Bone marrow (tissue), 2 donors: Measurements from ENCODE around the gene ZBTB44.
"Not testable (repeated sequence)": the region's sequence is repeated elsewhere in the genome, so short reads cannot be mapped to it uniquely, and the experiment has no call there.

Source experiments
- DNase-seq, 2 donors: peaks; one replicate each; lab custom pipeline; 2025; lab: John Stamatoyannopoulos, UW

The ZBTB44 gene

DNA sequence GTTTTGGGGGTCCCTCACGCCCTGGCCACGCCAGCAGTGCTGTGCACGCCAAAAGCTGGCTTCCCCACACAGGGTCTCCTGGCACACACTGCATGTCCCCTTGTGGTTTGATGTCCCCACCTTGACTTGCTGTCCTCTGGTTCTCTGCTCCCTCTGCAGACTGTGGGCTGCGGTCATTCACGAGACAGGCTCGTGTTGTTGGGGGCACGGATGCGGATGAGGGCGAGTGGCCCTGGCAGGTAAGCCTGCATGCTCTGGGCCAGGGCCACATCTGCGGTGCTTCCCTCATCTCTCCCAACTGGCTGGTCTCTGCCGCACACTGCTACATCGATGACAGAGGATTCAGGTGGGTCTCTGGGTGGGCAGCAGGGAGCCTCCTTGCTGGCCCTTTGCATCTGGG lies 114.9 kb downstream of the ZBTB44 start:
- no peak for DNase-seq

DNA sequence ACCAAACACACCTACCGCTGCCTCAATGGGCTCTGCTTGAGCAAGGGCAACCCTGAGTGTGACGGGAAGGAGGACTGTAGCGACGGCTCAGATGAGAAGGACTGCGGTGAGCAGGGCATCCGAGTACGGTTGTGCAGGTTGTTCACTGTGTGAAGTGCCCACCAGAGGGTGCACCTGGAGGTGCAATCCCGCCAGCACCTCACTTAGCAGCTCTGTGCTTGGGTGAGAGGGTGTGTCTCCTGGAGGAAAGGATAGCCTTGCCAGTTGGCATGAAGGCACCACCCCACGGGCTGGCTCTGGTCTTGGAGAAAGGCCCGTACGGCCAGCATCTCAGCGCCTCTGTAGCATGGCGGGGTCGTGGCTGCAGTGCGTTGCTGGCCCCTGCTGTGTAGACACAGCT lies 115.8 kb downstream of the ZBTB44 start:
- DNase-seq, result no peak

DNA sequence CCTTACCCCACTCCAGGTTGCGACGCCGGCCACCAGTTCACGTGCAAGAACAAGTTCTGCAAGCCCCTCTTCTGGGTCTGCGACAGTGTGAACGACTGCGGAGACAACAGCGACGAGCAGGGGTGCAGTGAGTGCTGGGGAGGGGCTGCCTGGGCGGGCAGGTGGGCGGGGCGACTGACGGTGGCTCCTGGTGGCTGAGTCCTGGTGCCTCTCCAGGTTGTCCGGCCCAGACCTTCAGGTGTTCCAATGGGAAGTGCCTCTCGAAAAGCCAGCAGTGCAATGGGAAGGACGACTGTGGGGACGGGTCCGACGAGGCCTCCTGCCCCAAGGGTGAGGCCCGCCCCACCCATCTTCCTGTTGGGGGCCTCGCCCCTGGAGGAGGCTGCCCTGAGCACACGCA lies 116.4 kb downstream of the ZBTB44 start:
- no peak for DNase-seq

DNA sequence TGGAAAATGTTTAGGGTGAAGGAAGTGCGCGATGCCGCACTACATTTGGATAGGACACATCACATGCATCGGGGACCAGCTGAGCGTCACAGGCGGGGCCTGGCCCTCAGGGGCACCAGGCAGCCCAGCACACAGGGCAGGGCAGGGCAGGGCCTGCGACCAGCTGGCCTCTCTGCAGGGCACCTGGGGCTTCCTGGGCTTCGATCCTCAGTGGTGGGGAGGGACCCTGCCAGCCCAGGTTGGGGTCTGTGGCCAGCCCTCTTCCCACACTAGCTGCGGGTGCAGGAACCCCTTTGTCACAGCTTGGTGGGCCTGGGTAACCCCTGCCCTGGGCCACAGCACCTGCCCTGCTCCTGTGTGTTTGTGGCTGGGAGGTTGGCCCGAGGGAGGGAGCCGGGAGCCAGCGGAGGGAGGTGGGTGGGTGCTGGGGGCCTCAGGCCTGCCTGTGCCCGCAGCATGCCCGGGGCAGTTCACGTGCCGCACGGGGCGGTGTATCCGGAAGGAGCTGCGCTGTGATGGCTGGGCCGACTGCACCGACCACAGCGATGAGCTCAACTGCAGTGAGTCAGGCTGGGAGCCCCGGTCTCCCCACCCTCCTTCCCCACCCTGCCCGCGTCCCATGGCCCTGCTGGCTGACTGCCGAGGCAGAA lies 117.2 kb downstream of the ZBTB44 start:
- no peak for DNase-seq

DNA sequence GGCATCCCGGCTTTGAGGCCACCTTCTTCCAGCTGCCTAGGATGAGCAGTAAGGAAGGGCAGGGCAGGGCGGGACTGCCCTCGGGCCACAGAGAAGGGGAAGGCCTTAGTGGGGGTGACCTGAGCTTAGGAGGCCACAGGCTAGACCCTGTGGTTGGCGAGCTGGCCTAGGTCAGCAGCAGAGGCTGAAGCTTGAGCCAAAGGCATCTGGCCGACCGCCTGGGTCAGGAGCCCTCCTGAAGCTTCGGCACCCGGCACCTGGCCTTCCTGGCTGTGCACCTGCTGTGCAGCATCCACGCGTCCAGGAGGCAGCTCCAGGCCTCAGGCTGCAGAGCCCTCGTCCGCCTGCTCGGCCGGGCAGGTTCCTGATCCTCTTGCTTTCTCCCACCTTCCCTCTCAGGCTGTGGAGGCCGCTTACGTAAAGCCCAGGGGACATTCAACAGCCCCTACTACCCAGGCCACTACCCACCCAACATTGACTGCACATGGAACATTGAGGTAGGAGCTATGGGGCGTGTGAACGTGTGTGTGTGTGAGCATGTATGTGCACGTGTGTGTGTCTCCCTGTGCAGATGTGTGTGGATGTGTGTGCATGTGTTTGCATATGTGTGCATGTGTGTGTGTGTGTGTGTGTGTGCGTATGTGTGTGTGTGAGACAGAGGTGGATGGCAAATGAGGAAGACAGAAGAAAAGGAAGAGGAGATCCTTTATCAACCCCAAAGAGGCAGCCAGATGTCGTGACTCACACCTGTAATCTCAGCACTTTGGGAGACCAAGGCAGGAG lies 120.3 kb downstream of the ZBTB44 start:
- DNase-seq, result no peak

DNA sequence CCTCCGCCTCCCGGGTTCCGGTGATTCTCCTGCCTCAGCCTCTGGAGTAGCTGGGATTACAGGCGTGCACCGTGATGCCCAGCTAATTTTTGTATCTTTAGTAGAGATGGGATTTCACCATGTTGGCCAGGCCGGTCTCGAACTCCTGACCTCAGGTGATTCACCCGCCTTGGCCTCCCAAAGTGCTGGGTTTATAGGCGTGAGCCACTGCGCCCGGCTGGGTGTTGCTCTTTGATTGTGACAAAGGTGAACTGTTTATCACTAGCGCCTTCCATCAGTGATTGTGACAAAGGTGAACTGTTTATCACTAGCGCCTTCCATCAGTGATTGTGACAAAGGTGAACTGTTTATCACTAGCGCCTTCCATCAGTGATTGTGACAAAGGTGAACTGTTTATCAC lies 121.2 kb downstream of the ZBTB44 start:
- not testable (repeated sequence) for DNase-seq

DNA sequence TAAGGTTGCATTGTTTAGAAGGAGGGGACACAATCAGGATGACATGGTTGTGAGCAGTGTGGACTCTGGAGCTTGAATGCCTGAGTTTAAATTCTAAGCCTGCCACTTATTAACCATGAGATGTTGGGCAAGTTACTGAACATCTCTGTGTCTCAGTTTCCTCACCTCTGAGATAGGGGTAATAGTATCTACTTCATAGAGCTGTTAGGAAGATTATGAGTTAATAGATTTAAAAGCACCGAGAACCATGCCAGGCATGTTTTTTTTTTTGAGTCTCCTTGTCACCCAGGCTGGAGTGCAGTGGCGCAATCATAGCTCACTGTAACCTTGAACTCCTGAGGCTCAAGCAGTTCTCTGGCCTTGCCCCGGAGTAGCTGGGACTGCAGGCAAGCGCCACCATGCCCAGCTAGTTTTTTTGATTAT lies 121.9 kb downstream of the ZBTB44 start:
- no peak for DNase-seq

DNA sequence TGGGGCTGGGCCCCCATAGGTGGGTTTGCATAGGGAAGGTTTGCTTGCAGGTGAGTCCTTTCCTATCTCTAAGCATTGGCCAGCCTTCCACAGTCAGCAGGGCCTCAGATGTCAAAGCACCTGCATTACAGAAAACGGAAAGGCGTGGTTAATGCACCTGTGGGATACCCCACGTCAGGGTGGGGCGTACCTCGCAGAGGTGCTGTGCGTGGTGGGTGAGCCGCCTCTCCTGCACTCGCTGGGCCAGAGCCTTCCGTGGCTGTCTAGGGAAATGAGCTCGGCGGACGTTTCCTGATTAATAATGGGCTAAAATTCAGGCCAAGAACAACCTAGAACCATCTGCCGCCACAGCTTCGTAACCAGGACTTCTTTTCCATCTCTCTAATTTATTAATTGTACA lies 122.8 kb downstream of the ZBTB44 start:
- DNase-seq, result no peak

DNA sequence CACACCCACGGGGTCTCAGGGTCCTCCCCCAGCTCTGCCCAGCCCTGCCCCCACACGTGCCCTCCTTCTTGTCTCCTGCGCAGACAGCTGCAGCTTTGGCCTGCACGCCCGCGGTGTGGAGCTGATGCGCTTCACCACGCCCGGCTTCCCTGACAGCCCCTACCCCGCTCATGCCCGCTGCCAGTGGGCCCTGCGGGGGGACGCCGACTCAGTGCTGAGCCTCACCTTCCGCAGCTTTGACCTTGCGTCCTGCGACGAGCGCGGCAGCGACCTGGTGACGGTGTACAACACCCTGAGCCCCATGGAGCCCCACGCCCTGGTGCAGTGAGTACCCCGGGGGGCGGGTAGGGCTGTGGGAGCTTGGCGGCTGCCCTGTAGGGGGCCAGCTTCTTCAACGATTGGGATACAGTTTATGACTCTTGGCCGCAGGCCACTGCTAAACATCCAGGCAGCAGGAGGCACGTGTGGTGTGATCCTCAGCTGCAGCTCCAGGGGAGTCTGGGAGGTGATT lies 124.3 kb downstream of the ZBTB44 start:
- no peak for DNase-seq

DNA sequence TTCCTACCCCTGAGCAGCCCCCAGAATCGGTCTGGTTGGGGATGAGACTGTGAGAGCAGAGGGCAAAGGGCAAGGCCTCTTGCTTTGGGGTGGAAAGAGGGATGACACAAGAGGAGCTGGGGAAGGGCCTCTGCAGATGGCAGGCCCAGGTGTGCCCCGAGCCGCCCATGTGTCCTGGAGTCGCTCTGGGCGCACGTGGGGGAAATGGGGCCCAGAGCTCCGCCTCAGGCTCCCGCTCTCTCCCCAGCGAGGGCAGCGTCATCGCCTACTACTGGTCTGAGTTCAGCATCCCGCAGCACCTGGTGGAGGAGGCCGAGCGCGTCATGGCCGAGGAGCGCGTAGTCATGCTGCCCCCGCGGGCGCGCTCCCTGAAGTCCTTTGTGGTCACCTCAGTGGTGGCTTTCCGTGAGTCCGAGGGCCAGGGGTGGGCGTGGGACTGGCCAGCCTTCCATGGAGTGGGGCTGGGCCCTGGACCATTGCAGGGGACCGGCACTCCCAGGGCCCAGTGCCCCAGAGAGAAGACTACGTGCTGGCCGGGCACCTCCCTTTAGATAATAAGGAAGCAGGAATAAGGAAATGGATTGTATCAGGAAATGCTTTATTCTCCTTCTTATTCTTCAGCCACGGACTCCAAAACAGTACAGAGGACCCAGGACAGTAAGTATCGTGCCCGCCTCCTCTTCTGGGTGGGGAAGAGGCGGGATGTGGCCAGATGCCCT lies 125.1 kb downstream of the ZBTB44 start:
- no peak for DNase-seq

DNA sequence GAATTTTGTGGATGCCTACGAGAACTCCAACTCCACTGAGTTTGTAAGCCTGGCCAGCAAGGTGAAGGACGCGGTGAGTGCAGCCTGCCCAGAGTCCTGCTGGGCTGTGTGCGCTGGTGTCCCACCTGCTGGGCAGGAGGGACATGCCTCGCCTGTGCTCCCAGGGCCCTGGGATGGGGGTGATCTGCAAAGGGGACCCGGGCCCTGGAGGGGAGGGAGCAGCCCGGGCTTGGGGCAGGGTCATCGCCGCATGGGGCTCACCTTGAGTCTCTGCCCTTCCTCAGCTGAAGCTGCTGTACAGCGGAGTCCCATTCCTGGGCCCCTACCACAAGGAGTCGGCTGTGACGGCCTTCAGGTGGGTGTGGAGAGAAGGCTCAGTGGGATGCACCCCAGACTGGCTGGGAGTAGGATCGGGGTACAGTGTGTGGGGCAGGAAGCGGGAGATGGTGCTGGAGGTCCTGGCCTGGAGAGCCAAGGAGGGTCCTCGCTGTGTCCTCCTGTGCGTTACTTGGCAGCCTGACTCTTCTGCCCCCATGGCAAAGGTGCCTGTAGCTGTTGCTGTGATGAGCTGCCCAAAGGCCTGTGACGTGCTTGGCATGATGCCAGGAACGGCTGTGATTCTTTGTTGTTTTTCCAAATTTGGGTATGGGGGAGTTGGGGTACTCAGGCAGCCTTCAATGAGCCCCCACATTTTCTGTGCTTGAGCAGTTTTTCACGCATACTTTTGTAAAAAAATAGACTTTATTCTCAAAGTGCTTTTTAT lies 126.0 kb downstream of the ZBTB44 start:
- no peak for DNase-seq

DNA sequence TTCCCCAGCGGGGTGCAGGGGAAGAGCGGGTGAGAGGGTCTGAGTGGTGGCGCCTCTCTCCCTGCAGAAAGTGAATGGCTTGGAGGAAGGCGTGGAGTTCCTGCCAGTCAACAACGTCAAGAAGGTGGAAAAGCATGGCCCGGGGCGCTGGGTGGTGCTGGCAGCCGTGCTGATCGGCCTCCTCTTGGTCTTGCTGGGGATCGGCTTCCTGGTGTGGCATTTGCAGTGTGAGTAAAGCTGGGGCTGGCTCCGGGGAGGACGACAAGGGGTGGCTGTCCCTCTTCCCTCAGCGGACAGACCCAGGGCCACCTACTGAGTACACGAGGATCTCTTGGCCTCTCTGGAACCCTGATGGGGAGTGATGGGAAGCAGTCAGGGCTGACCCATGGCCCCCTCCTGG lies 126.7 kb downstream of the ZBTB44 start:
- DNase-seq, result no peak

DNA sequence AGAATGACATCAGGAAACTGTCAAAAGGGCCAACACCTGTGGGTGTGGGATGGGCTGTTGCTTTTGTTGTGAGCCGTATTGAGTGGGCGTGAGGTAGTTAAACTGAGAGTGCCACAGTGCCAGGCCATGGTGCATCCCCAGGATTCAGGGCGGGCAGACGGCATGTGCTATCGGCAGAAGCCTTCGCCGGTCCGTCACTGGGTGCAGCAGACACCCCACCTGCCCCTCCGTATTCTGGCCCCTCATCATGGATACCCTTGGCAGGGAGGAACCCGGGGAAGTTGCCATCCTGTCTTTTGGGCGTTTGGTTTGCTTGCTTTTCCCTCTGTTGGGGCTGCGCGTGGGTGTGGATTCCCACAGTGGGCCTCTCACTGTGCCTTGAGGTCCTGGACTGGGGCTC lies 127.6 kb downstream of the ZBTB44 start:
- no peak for DNase-seq

DNA sequence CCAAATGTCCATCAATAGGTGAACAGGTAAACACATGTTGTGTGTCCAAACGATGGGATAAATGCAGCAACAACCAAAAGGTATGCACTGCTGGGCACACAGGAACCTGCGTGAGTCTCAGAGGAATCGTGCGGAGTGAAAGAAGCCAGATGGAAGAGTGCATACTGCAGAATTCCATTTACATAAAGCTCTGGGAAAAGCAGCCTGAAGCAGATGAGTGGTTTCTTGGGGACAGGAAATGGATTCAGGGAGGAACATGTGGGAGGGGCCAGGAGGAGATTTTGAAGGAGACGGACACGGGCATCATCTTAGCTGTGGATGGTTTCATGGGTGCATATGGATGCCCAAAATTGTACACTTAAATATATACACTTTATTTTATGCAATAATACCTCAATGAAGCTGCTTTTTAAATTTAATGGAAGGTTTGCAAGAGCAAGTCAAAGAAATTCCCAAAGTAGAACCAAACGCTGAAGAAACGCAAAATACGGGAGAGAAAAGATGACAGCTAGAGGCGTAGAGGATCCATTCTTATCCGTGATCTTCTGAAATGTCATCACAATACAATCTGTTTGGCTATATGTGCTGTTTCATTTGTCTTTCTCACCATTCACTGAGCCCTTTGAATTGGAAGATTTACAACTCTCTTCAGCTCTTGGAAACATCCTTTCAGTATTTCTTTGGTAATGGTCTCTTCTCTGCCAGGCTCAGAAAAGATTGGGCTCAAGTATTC lies 130.7 kb downstream of the ZBTB44 start:
- no peak for DNase-seq

DNA sequence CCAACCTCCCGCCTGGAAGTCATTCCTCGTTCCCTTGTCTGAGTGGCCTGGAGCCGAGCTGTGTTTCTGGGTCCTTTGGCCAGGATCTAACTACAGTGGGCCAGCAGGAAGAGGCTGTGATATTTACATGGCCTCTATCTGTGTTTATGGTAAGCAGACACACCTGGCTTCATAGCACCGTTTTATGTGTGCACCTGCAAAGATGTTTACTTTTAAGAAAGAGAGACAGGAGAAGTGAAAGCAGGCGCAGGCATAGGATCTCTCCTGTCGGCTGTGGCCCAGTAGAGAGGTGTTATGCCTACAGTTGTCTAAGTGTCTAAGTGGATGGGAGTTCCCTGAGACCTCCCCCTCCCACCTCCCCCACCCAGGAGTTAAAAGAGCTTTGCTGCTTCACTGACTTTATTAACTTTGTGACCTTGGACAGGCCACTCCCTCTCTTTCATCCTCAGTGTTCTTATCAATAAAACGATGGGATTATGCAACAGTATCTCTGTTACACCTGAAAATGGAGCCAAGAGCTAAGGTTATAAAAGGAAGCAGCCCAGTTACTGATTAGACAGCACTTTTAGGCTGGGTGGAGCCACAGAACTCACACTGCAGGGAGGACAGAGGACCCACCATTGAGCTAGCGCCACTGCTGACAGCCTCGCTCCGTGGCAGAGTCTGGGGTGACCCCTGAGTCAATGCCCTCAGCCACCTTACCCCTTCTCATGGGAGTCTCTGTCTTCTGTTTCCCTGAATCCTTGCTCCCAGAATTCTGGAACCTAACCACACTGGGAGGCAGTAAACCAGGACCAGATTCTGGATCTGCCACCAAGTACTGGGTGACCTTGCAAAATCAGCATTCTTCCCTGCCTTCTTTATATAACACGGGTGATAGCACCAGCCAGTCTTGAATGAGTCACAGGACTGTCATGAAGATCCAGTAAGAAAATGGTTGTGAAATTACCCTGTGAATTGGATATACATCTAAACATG lies 133.1 kb downstream of the ZBTB44 start:
- no peak for DNase-seq

DNA sequence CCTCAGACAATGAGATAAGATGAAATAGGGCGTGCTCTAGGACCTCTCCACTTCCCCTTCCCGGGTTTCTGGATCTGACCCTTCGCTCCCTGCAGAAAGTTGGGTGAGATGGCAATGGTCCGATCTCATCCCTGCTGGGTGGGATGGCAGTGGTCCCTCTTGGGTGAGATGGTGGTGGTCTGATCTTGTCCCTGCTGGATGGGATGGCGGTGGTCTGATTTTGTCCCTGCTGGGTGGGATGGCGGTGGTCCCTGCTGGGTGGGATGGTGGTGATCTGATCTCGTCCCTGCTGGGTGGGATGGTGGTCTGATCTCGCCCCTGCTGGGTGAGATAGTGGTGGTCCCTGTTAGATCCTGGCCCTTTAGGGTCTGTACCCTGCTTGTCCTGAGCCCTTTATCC lies 133.8 kb downstream of the ZBTB44 start:
- no peak for DNase-seq

DNA sequence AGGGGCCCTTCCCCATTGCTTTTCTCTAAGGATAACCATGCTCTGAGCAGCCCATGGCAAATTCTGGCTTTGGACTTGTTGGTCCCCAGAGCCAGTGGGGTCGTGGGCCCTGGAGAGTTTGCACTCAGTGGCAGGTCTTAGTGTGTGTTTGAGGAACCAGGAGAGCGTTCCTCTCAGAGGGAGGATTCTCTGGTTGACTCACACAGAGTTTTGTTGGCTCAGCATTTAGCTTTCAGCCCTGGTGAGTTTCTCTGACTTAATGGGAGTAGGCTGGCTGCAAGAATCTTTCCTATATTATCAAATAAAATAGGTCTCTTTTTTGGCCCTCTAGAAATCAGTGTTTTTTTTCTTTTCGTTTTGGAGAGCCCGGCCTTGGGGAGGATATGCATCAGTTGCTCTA lies 134.2 kb downstream of the ZBTB44 start:
- DNase-seq, result no peak

DNA sequence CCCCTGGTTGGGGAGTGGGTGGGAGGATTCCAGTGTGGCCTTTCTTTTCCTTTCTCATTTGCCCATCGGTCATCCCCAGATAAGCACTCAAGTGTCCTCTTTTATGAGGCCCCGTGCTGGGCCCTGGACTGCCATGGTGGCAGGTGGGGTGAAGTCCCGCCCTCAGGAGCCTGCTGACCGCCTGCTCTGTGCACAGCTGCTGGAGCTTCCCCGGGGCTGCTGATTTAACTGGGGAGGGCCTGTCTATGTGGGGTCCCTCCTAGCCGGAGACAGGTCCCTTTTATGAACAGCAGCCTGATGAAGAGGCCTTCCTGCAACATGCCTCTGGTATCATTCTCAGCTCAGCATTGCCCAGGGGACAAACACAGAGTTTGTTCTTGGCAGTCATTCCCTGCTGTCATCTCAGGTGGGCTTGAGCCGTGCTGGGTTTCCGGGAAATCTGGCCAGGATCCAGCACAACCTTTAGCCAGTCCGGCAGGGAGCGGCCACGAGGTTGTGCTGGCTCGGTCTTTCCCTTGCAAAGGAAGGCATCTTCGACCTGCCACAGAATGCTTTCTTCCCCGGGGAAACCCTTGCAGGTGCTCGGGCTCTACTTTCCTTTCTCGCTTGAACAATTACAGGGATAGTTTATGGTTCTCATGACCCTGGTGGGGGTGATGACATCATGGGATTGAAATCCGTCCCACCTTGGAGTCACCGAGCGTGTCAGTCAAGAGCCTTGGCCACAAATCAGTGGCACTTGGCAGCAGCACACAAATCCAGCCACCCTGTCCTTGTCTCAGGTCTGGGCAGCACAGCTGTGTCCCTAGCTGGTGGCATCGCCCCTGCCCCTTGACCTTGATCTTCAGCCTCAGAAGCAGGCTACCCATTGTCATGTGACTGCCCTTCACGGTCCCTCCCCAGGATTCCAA lies 135.1 kb downstream of the ZBTB44 start:
- no peak for DNase-seq
